ENCODE data around the gene ODF2. TPM values are rescaled to one million over a fixed set of nuclear protein-coding genes. Genes with fewer than 3 reads are reported as not detected.
A peak's percentile ranks its signal among the peaks of the same experiment; 100 is the strongest.
"Not testable (repeated sequence)": the region's sequence is repeated elsewhere in the genome, so short reads cannot be mapped to it uniquely, and the experiment has no call there.

ODF2 gene
- total RNA-seq, result 10 to 100 TPM; 20.3 to 62.5 (median 42.7) TPM

- Histone ChIP-seq H3K4me1 (replicated peaks in 1 of 2) (peaks cover 8 to 9% of the 10 kb centered on the region in 2 donors), H3K4me3 (peak within 1 kb of the TSS; percentile 84 to 90 (median 86)), H3K27ac (peak within 1 kb of the TSS; percentile 94)
- in situ Hi-C loops (cut with MboI; ENCODE audit: low pct_unique_long_range_greater_than_20kb in 2 of 9, low sequenced_read_pairs in 9 of 9, unreplicated experiment in 9 of 9), result no loop called here
- 0% methylated on average over 2 of the region's 82 CpGs; no CpG with 5 or more reads in 9 of the 10 experiments for WGBS, 10 experiments
- peak; percentile 83 to 90 (median 88) for ATAC-seq (replicated peaks in 6 of 8)
These were observed at the start of gene ODF2 for GRCh38 chr9:128455849-128456612. Gene ODF2, plus strand, starts transcription at chr9:128456006. Its CDS starts 86 bp downstream, at chr9:128456092.

- no peak overlapping the region for H3K4me3 ChIP-seq
- in situ Hi-C loops (cut with MboI; ENCODE audit: low pct_unique_long_range_greater_than_20kb in 2 of 9, low sequenced_read_pairs in 9 of 9, unreplicated experiment in 9 of 9), result loop anchor here in 1 of 9 experiments (25.0 kb wide), 1 partner anchor 120 kb away; the partner anchor contains the start of genes GOLGA2 and SWI5
- 20 to 100% (median 61%) methylated on average over 1 to 4 of the region's 9 CpGs; no CpG with 5 or more reads in 2 of the 10 experiments for WGBS, 10 experiments
- peaks cover 54 to 61% of the 10 kb centered on the region in 2 donors for H3K4me1 ChIP-seq (replicated peaks in 1 of 2)
- ATAC-seq (replicated peaks in 6 of 8), result peak in 1 of 8 experiments; percentile 13
- no peak overlapping the region for H3K27ac ChIP-seq
These were observed 48.9 kb upstream of the ODF2 start for GRCh38 chr9:128406848-128407391.

GRCh38 chr9:128408963-128409431, 46.8 kb upstream of the ODF2 start:
- H3K4me1 ChIP-seq (replicated peaks in 1 of 2), result peaks cover 58 to 66% of the 10 kb centered on the region in 2 donors
- WGBS, 10 experiments, result 0 to 40% methylated on average over 1 of the region's 26 CpGs; no CpG with 5 or more reads in 8 of the 10 experiments
- H3K4me3 ChIP-seq, result no peak overlapping the region
- peak in 5 of 8 experiments; percentile 50 to 60 (median 55) for ATAC-seq (replicated peaks in 6 of 8)
- in situ Hi-C loops (cut with MboI; ENCODE audit: low pct_unique_long_range_greater_than_20kb in 2 of 9, low sequenced_read_pairs in 9 of 9, unreplicated experiment in 9 of 9), result loop anchor here in 1 of 9 experiments (25.0 kb wide), 1 partner anchor 122 kb away; the partner anchor contains the start of genes GOLGA2 and SWI5
- H3K27ac ChIP-seq, result peak overlapping the region; percentile 49 to 75

- Histone ChIP-seq H3K27ac (peak overlapping the region; percentile 49 to 75), H3K4me3 (no peak overlapping the region), H3K4me1 (replicated peaks in 1 of 2) (peaks cover 54 to 62% of the 10 kb centered on the region in 2 donors)
- WGBS, 10 experiments, result 20 to 100% (median 62%) methylated on average over 1 to 2 of the region's 8 CpGs; no CpG with 5 or more reads in 7 of the 10 experiments
- in situ Hi-C loops (cut with MboI; ENCODE audit: low pct_unique_long_range_greater_than_20kb in 2 of 9, low sequenced_read_pairs in 9 of 9, unreplicated experiment in 9 of 9), result loop anchor here in 1 of 9 experiments (25.0 kb wide), 1 partner anchor 122 kb away; the partner anchor contains the start of genes GOLGA2 and SWI5
- peak in 1 of 8 experiments; percentile 0 for ATAC-seq (replicated peaks in 6 of 8)
These were observed 46.4 kb upstream of the ODF2 start for GRCh38 chr9:128409450-128409849.

GRCh38 chr9:128409978-128410377, 45.8 kb upstream of the ODF2 start:
- peak overlapping the region in 1 of 2 donors; percentile 75 for H3K27ac ChIP-seq
- WGBS, 10 experiments, result 0 to 63% (median 25%) methylated on average over 1 to 3 of the region's 6 CpGs; no CpG with 5 or more reads in 4 of the 10 experiments
- H3K4me1 ChIP-seq (replicated peaks in 1 of 2), result peaks cover 49 to 57% of the 10 kb centered on the region in 2 donors
- ATAC-seq (replicated peaks in 6 of 8), result peak in 3 of 8 experiments; percentile 31 to 57 (median 43)
- in situ Hi-C loops (cut with MboI; ENCODE audit: low pct_unique_long_range_greater_than_20kb in 2 of 9, low sequenced_read_pairs in 9 of 9, unreplicated experiment in 9 of 9), result loop anchor here in 4 of 9 experiments (10.0 to 25.0 kb wide), 2 partner anchors 45 to 123 kb away; partner anchors contain the start of genes GOLGA2 (in 1 of the 4) and SWI5 (in 1 of the 4)
- no peak overlapping the region for H3K4me3 ChIP-seq

GRCh38 chr9:128411364-128412119, 44.3 kb upstream of the ODF2 start:
- no peak for ATAC-seq (replicated peaks in 6 of 8)
- H3K27ac ChIP-seq, result no peak overlapping the region
- no peak overlapping the region for H3K4me3 ChIP-seq
- in situ Hi-C loops (cut with MboI; ENCODE audit: low pct_unique_long_range_greater_than_20kb in 2 of 9, low sequenced_read_pairs in 9 of 9, unreplicated experiment in 9 of 9), result loop anchor here in 4 of 9 experiments (10.0 to 25.0 kb wide), 2 partner anchors 47 to 124 kb away; partner anchors contain the start of genes GOLGA2 (in 1 of the 4) and SWI5 (in 1 of the 4)
- WGBS, 10 experiments, result 50 to 100% (median 85%) methylated on average over 1 to 5 of the region's 11 CpGs; no CpG with 5 or more reads in 6 of the 10 experiments
- peaks cover 43 to 45% of the 10 kb centered on the region in 2 donors for H3K4me1 ChIP-seq (replicated peaks in 1 of 2)

GRCh38 chr9:128412120-128412790, 43.6 kb upstream of the ODF2 start:
- Histone ChIP-seq H3K4me3 (no peak overlapping the region), H3K27ac (no peak overlapping the region), H3K4me1 (replicated peaks in 1 of 2) (peaks cover 38% of the 10 kb centered on the region in 2 donors)
- 0 to 42% (median 10%) methylated on average over 1 to 10 of the region's 13 CpGs; no CpG with 5 or more reads in 5 of the 10 experiments for WGBS, 10 experiments
- in situ Hi-C loops (cut with MboI; ENCODE audit: low pct_unique_long_range_greater_than_20kb in 2 of 9, low sequenced_read_pairs in 9 of 9, unreplicated experiment in 9 of 9), result loop anchor here in 4 of 9 experiments (10.0 to 25.0 kb wide), 2 partner anchors 47 to 125 kb away; partner anchors contain the start of genes GOLGA2 (in 1 of the 4) and SWI5 (in 1 of the 4)
- peak; percentile 52 to 80 (median 75) for ATAC-seq (replicated peaks in 6 of 8)

GRCh38 chr9:128413728-128414127, 42.1 kb upstream of the ODF2 start:
- not testable (repeated sequence) for ATAC-seq (replicated peaks in 6 of 8); H3K27ac ChIP-seq; H3K4me3 ChIP-seq
- in situ Hi-C loops (cut with MboI; ENCODE audit: low pct_unique_long_range_greater_than_20kb in 2 of 9, low sequenced_read_pairs in 9 of 9, unreplicated experiment in 9 of 9), result loop anchor here in 4 of 9 experiments (10.0 to 25.0 kb wide), 2 partner anchors 49 to 126 kb away; partner anchors contain the start of genes GOLGA2 (in 1 of the 4) and SWI5 (in 1 of the 4)
- 40 to 100% (median 91%) methylated on average over 2 to 9 of the region's 13 CpGs for WGBS, 10 experiments
- peaks cover 26% of the 10 kb centered on the region in 2 donors for H3K4me1 ChIP-seq (replicated peaks in 1 of 2)

- in situ Hi-C loops (cut with MboI; ENCODE audit: low pct_unique_long_range_greater_than_20kb in 2 of 9, low sequenced_read_pairs in 9 of 9, unreplicated experiment in 9 of 9), result loop anchor here in 4 of 9 experiments (10.0 to 25.0 kb wide), 2 partner anchors 50 to 127 kb away; partner anchors contain the start of genes GOLGA2 (in 1 of the 4) and SWI5 (in 1 of the 4)
- H3K27ac ChIP-seq, result no peak overlapping the region
- peak in 1 of 8 experiments; percentile 36 for ATAC-seq (replicated peaks in 6 of 8)
- peaks cover 26% of the 10 kb centered on the region in 2 donors for H3K4me1 ChIP-seq (replicated peaks in 1 of 2)
- WGBS, 10 experiments, result 20 to 100% (median 72%) methylated on average over 1 to 3 of the region's 3 CpGs; no CpG with 5 or more reads in 1 of the 10 experiments
- no peak overlapping the region for H3K4me3 ChIP-seq
These were observed 41.3 kb upstream of the ODF2 start for GRCh38 chr9:128414461-128414860.

- no peak for ATAC-seq (replicated peaks in 6 of 8)
- Histone ChIP-seq H3K4me3 (no peak overlapping the region), H3K4me1 (replicated peaks in 1 of 2) (peaks cover 22 to 26% of the 10 kb centered on the region in 2 donors), H3K27ac (no peak overlapping the region)
- 0 to 100% (median 82%) methylated on average over 1 of the region's 2 CpGs; no CpG with 5 or more reads in 6 of the 10 experiments for WGBS, 10 experiments
- in situ Hi-C loops (cut with MboI; ENCODE audit: low pct_unique_long_range_greater_than_20kb in 2 of 9, low sequenced_read_pairs in 9 of 9, unreplicated experiment in 9 of 9), result loop anchor here in 4 of 9 experiments (10.0 to 25.0 kb wide), 2 partner anchors 50 to 128 kb away; partner anchors contain the start of genes GOLGA2 (in 1 of the 4) and SWI5 (in 1 of the 4)
These were observed 40.5 kb upstream of the ODF2 start for GRCh38 chr9:128415281-128415680.

GRCh38 chr9:128416014-128416413, 39.8 kb upstream of the ODF2 start:
- Histone ChIP-seq H3K4me3 (no peak overlapping the region), H3K27ac (no peak overlapping the region), H3K4me1 (replicated peaks in 1 of 2) (peaks cover 21 to 26% of the 10 kb centered on the region in 2 donors)
- in situ Hi-C loops (cut with MboI; ENCODE audit: low pct_unique_long_range_greater_than_20kb in 2 of 9, low sequenced_read_pairs in 9 of 9, unreplicated experiment in 9 of 9), result loop anchor here in 4 of 9 experiments (10.0 to 25.0 kb wide), 2 partner anchors 51 to 129 kb away; partner anchors contain the start of genes GOLGA2 (in 1 of the 4) and SWI5 (in 1 of the 4)
- ATAC-seq (replicated peaks in 6 of 8), result no peak
- 11 to 85% (median 67%) methylated on average over 1 to 6 of the region's 6 CpGs; no CpG with 5 or more reads in 3 of the 10 experiments for WGBS, 10 experiments

Data from motor neuron (in vitro differentiated cells).